Natural killer cell treated with Interleukin-12 subunit alpha and Interleukin-12 subunit beta and Interleukin-15 and Interleukin-18, amount 100 ng/mL, for 72 hours (primary cell): ENCODE results near the gene EXOG. TPM values are rescaled to one million over a fixed set of nuclear protein-coding genes. Genes with fewer than 3 reads are reported as not detected.
A peak's percentile ranks its signal among the peaks of the same experiment; 100 is the strongest.

Source experiments
- ATAC-seq, 2 donors: fragments of 150-1000 bp; cut with Tn5 transposase in 1 of 2; sonication (Bioruptor Pico), chemical (Tn5 transposase) in 1 of 2; 2 replicates each; pipeline ENCODE4 v1.10.0; 2021
- DNase-seq: peaks from one replicate; pipeline ENCODE4 v3.0.0; 2022; ENCODE audit warnings: low spot score
- H3K27ac Mint-ChIP-seq, 2 donors: 1 replicate in 1 of 2; 2 replicates in 1 of 2; pipeline ENCODE4 v1.8.0; 2022; ENCODE audit warnings: mixed read lengths in 2 of 2, mild to moderate bottlenecking in 1 of 2, moderate library complexity in 1 of 2
- H3K27me3 Mint-ChIP-seq, 2 donors: 1 replicate in 1 of 2; 2 replicates in 1 of 2; pipeline ENCODE4 v1.8.0; 2022; ENCODE audit warnings: mixed read lengths in 2 of 2
- H3K36me3 Mint-ChIP-seq: one replicate; pipeline ENCODE4 v1.8.0; 2022; ENCODE audit warnings: mixed read lengths
- H3K4me1 Mint-ChIP-seq, 2 donors: 1 replicate in 1 of 2; 2 replicates in 1 of 2; pipeline ENCODE4 v1.8.0; 2022; ENCODE audit warnings: low read depth in 2 of 2, mixed read lengths in 2 of 2, mild to moderate bottlenecking in 1 of 2
- H3K4me3 Mint-ChIP-seq: one replicate; pipeline ENCODE4 v1.8.0; 2022; ENCODE audit warnings: mixed read lengths
- H3K9me3 Mint-ChIP-seq: 2 replicates; pipeline ENCODE4 v1.8.0; 2022; ENCODE audit warnings: mixed read lengths
- total RNA-seq, 2 donors: library from RNA; stranded (reverse); gene quantifications; one replicate each; pipeline ENCODE4 v1.2.3, GENCODE V29; 2022

EXOG gene
- total RNA-seq, 2 donors from 2014 or later = 33.6 to 36.3 TPM

GRCh38 chr3:38479431-38480092, 16.6 kb upstream of the EXOG start:
- Mint-ChIP-seq H3K27me3 (no peaks in the 10 kb centered on the region), H3K9me3 (no peaks in the 10 kb centered on the region), H3K27ac (no peak overlapping the region), H3K4me3 (no peak overlapping the region), H3K36me3 (no peaks in the 10 kb centered on the region), H3K4me1 (peaks cover 0 to under 1% of the 10 kb centered on the region in 2 donors)
- DNase-seq (no peak), ATAC-seq (peak in 1 of 2 donors; percentile 64)

GRCh38 chr3:38480093-38480445, 16.1 kb upstream of the EXOG start:
- Mint-ChIP-seq H3K36me3 (no peaks in the 10 kb centered on the region), H3K27me3 (no peaks in the 10 kb centered on the region), H3K4me1 (no peaks in the 10 kb centered on the region), H3K4me3 (no peak overlapping the region), H3K27ac (no peak overlapping the region), H3K9me3 (no peaks in the 10 kb centered on the region)
- ATAC-seq = no peak
- no peak for DNase-seq

- no peaks in the 10 kb centered on the region for H3K9me3 Mint-ChIP-seq
- H3K4me3 Mint-ChIP-seq = no peak overlapping the region
- no peaks in the 10 kb centered on the region for H3K4me1 Mint-ChIP-seq
- H3K27ac Mint-ChIP-seq = no peak overlapping the region
- no peak for ATAC-seq
- H3K27me3 Mint-ChIP-seq = no peaks in the 10 kb centered on the region
- H3K36me3 Mint-ChIP-seq = no peaks in the 10 kb centered on the region
- no peak for DNase-seq
These were observed 15.2 kb upstream of the EXOG start for GRCh38 chr3:38480930-38481329.

- H3K36me3 Mint-ChIP-seq = no peaks in the 10 kb centered on the region
- no peaks in the 10 kb centered on the region for H3K27me3 Mint-ChIP-seq
- H3K4me3 Mint-ChIP-seq = no peak overlapping the region
- no peak overlapping the region for H3K27ac Mint-ChIP-seq
- no peak for ATAC-seq
- no peak for DNase-seq
- H3K9me3 Mint-ChIP-seq = no peaks in the 10 kb centered on the region
- H3K4me1 Mint-ChIP-seq = peaks cover 3 to 5% of the 10 kb centered on the region in 2 donors
These were observed 13.2 kb upstream of the EXOG start for GRCh38 chr3:38482951-38483350.

GRCh38 chr3:38487323-38487722, 8.8 kb upstream of the EXOG start:
- Mint-ChIP-seq H3K4me3 (no peak overlapping the region), H3K27ac (no peak overlapping the region), H3K4me1 (peaks cover 3 to 5% of the 10 kb centered on the region in 2 donors), H3K9me3 (no peaks in the 10 kb centered on the region), H3K36me3 (no peaks in the 10 kb centered on the region), H3K27me3 (no peaks in the 10 kb centered on the region)
- peak in 1 of 2 donors; percentile 59 for ATAC-seq
- DNase-seq = no peak

- no peak overlapping the region for H3K27ac Mint-ChIP-seq
- H3K9me3 Mint-ChIP-seq = no peaks in the 10 kb centered on the region
- H3K27me3 Mint-ChIP-seq = no peaks in the 10 kb centered on the region
- peaks cover 3 to 5% of the 10 kb centered on the region in 2 donors for H3K4me1 Mint-ChIP-seq
- H3K36me3 Mint-ChIP-seq = no peaks in the 10 kb centered on the region
- no peak for DNase-seq
- no peak for ATAC-seq
- no peak overlapping the region for H3K4me3 Mint-ChIP-seq
These were observed 7.2 kb upstream of the EXOG start for GRCh38 chr3:38488949-38489348.

GRCh38 chr3:38489766-38490165, 6.4 kb upstream of the EXOG start:
- H3K27ac Mint-ChIP-seq = no peak overlapping the region
- no peaks in the 10 kb centered on the region for H3K36me3 Mint-ChIP-seq

GRCh38 chr3:38490281-38491030, 5.7 kb upstream of the EXOG start:
- no peak for ATAC-seq
- Mint-ChIP-seq H3K36me3 (no peaks in the 10 kb centered on the region), H3K27ac (no peak overlapping the region), H3K9me3 (no peaks in the 10 kb centered on the region), H3K27me3 (no peaks in the 10 kb centered on the region), H3K4me1 (peaks cover 3 to 5% of the 10 kb centered on the region in 2 donors), H3K4me3 (no peak overlapping the region)
- DNase-seq = no peak

More at GRCh38 chr3:38489766-38490165, 6.4 kb upstream of the EXOG start:
- no peaks in the 10 kb centered on the region for H3K9me3 Mint-ChIP-seq
- peaks cover 3 to 5% of the 10 kb centered on the region in 2 donors for H3K4me1 Mint-ChIP-seq
- H3K4me3 Mint-ChIP-seq = no peak overlapping the region
- no peak for DNase-seq
- ATAC-seq = no peak
- no peaks in the 10 kb centered on the region for H3K27me3 Mint-ChIP-seq

- Mint-ChIP-seq H3K4me1 (peaks cover 3 to 5% of the 10 kb centered on the region in 2 donors), H3K4me3 (no peak overlapping the region), H3K36me3 (no peaks in the 10 kb centered on the region), H3K27me3 (no peaks in the 10 kb centered on the region), H3K9me3 (no peaks in the 10 kb centered on the region), H3K27ac (no peak overlapping the region)
- no peak for DNase-seq
- no peak for ATAC-seq
These were observed 4.9 kb upstream of the EXOG start for GRCh38 chr3:38491215-38491614.

GRCh38 chr3:38493031-38493430, 3.1 kb upstream of the EXOG start:
- Mint-ChIP-seq H3K27ac (no peak overlapping the region), H3K9me3 (no peaks in the 10 kb centered on the region), H3K27me3 (no peaks in the 10 kb centered on the region), H3K4me1 (peaks cover 9 to 13% of the 10 kb centered on the region in 2 donors), H3K36me3 (no peaks in the 10 kb centered on the region), H3K4me3 (no peak overlapping the region)
- DNase-seq (no peak), ATAC-seq (no peak)

- no peaks in the 10 kb centered on the region for H3K27me3 Mint-ChIP-seq
- no peak for DNase-seq
- H3K36me3 Mint-ChIP-seq = peaks cover 4% of the 10 kb centered on the region
- H3K4me1 Mint-ChIP-seq = peaks cover 19 to 22% of the 10 kb centered on the region in 2 donors
- no peaks in the 10 kb centered on the region for H3K9me3 Mint-ChIP-seq
- peak overlapping the region; percentile 73 to 96 for H3K27ac Mint-ChIP-seq
- ATAC-seq = no peak
- H3K4me3 Mint-ChIP-seq = peak overlapping the region; percentile 90
These were observed 891 bp downstream of the EXOG start for GRCh38 chr3:38497031-38497430.

GRCh38 chr3:38500688-38501417, 4.7 kb downstream of the EXOG start:
- Mint-ChIP-seq H3K27ac (no peak overlapping the region), H3K9me3 (no peaks in the 10 kb centered on the region), H3K27me3 (no peaks in the 10 kb centered on the region), H3K4me3 (no peak overlapping the region), H3K4me1 (peaks cover 19 to 22% of the 10 kb centered on the region in 2 donors), H3K36me3 (peaks cover 4% of the 10 kb centered on the region)
- ATAC-seq (no peak), DNase-seq (no peak)

- Mint-ChIP-seq H3K27me3 (no peaks in the 10 kb centered on the region), H3K4me1 (no peaks in the 10 kb centered on the region), H3K36me3 (peaks cover 13% of the 10 kb centered on the region), H3K27ac (no peak overlapping the region), H3K9me3 (no peaks in the 10 kb centered on the region), H3K4me3 (no peak overlapping the region)
- ATAC-seq (no peak), DNase-seq (no peak)
These were observed 11.0 kb downstream of the EXOG start for GRCh38 chr3:38507120-38507519.

- peaks cover 23% of the 10 kb centered on the region for H3K36me3 Mint-ChIP-seq
These were observed 13.6 kb downstream of the EXOG start for GRCh38 chr3:38509732-38510131.

More at GRCh38 chr3:38509732-38510131, 13.6 kb downstream of the EXOG start:
- no peak overlapping the region for H3K27ac Mint-ChIP-seq
- ATAC-seq (no peak), DNase-seq (no peak)
- no peaks in the 10 kb centered on the region for H3K4me1 Mint-ChIP-seq
- H3K27me3 Mint-ChIP-seq = no peaks in the 10 kb centered on the region
- no peak overlapping the region for H3K4me3 Mint-ChIP-seq
- no peaks in the 10 kb centered on the region for H3K9me3 Mint-ChIP-seq
